Transverse colon (tissue), 4 donors: ENCODE data around the gene LAD1.

Source experiments
- POLR2A ChIP-seq: fragments of 450-650 bp; IDR thresholded peaks from one replicate; pipeline ENCODE4 v1.6.1; 2016; ENCODE audit warnings: antibody characterized with exemption, mild to moderate bottlenecking, moderate library complexity
- POLR2AphosphoS5 ChIP-seq, 3 donors: sonication (generic); formaldehyde crosslinking; IDR thresholded peaks; one replicate each; pipeline ENCODE4 v1.6.1; 2016; ENCODE audit warnings: antibody characterized with exemption in 3 of 3
- TF ChIP-seq, protein P1 (sequence below), 5 experiments: fragments of 200-600 bp in 3 of 5; fragments of 450-650 bp in 2 of 5; sonication (generic) in 3 of 5; IDR thresholded peaks; 1 replicate in 2 of 5; 2 replicates in 3 of 5; pipeline ENCODE4 v1.5.1; 2016 to 2017; ENCODE audit warnings: antibody characterized with exemption in 5 of 5, inconsistent platforms in 3 of 5, mild to moderate bottlenecking in 2 of 5, moderate library complexity in 1 of 5

DNA sequence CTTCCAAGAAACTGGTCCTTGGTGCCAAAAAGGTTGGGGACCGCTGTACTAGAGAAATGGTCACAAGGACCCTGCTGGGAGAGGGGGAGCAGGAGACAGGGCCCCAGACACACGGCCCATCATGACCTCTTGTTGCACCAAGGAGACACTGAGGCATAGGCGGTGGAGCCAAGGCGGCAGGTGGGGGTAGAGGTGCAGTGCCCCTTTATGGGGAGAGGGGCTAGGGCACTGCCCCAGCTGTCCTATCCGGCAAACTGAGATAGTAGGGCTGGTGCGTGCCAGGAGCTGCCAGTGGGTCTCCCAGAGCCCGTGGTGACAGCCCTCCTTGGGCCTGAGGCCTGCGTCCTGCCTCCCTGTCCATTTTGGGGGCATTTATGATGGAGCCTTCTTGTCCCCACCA lies 41.9 kb downstream of the LAD1 start:
- TF ChIP-seq, protein P1, sequence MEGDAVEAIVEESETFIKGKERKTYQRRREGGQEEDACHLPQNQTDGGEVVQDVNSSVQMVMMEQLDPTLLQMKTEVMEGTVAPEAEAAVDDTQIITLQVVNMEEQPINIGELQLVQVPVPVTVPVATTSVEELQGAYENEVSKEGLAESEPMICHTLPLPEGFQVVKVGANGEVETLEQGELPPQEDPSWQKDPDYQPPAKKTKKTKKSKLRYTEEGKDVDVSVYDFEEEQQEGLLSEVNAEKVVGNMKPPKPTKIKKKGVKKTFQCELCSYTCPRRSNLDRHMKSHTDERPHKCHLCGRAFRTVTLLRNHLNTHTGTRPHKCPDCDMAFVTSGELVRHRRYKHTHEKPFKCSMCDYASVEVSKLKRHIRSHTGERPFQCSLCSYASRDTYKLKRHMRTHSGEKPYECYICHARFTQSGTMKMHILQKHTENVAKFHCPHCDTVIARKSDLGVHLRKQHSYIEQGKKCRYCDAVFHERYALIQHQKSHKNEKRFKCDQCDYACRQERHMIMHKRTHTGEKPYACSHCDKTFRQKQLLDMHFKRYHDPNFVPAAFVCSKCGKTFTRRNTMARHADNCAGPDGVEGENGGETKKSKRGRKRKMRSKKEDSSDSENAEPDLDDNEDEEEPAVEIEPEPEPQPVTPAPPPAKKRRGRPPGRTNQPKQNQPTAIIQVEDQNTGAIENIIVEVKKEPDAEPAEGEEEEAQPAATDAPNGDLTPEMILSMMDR (IDR thresholded peaks at IDR 0.05), result no peak
- TF ChIP-seq POLR2A (no peak), POLR2AphosphoS5 (IDR thresholded peaks at IDR 0.05) (no peak)
